ENCODE measurements around the gene DHRS3.

GRCh38 chr1:12556368-12556930 is 61.6 kb downstream of the DHRS3 start:
- TF ChIP-seq POLR2AphosphoS5 (IDR thresholded peaks at IDR 0.05) (peak; percentile 25 to 35), CTCF (IDR thresholded peaks at IDR 0.05) (no peak), POLR2A (IDR thresholded peaks at IDR 0.05) (peak in 1 of 4 donors; percentile 14)
